SHP77 (cell line): ENCODE measurements around the gene CEP131.
"Not testable (repeated sequence)": the region's sequence is repeated elsewhere in the genome, so short reads cannot be mapped to it uniquely, and the experiment has no call there.

Source experiments
- DNase-seq, 2 experiments: peaks; one replicate each; lab custom pipeline; 2025; lab: John Stamatoyannopoulos, UW

The CEP131 gene

GRCh38 chr17:81151278-81151677 lies 71.5 kb downstream of the CEP131 start:
- DNase-seq = no peak

GRCh38 chr17:81150377-81151077 lies 72.2 kb downstream of the CEP131 start:
- DNase-seq = no peak

GRCh38 chr17:81148986-81149533 lies 73.7 kb downstream of the CEP131 start:
- no peak for DNase-seq

- DNase-seq = no peak
These were observed 74.2 kb downstream of the CEP131 start for GRCh38 chr17:81148571-81148970.

- DNase-seq = no peak
These were observed 75.1 kb downstream of the CEP131 start for GRCh38 chr17:81147701-81148100.

GRCh38 chr17:81146208-81146607 lies 76.6 kb downstream of the CEP131 start:
- DNase-seq = not testable (repeated sequence)

- no peak for DNase-seq
These were observed 78.4 kb downstream of the CEP131 start for GRCh38 chr17:81144423-81144781.

- no peak for DNase-seq
These were observed 78.9 kb downstream of the CEP131 start for GRCh38 chr17:81143717-81144422.

GRCh38 chr17:81143200-81143527 lies 79.6 kb downstream of the CEP131 start:
- DNase-seq = no peak

- peak; percentile 87 to 88 for DNase-seq
These were observed 80.2 kb downstream of the CEP131 start for GRCh38 chr17:81142301-81143199.

GRCh38 chr17:81140695-81141094 lies 82.1 kb downstream of the CEP131 start:
- DNase-seq = no peak

GRCh38 chr17:81140018-81140417 lies 82.7 kb downstream of the CEP131 start:
- no peak for DNase-seq
